Pancreas (tissue), 10 donors: Measurements from ENCODE around the gene TPSG1. TPM values are rescaled to one million over a fixed set of nuclear protein-coding genes. Genes with fewer than 3 reads are reported as not detected.

Source experiments
- ATAC-seq, 4 donors: fragments of 200-7000 bp; cut with Tn5 transposase; one replicate each; pipeline versions ENCODE4 v1.8.0 to v1.9.1; 2020; ENCODE audit warnings: mild to moderate bottlenecking in 4 of 4, moderate library complexity in 4 of 4
- DNase-seq, 6 donors: peaks; one replicate each; pipeline ENCODE4 v3.0.0-alpha.2; 2020
- FAIRE-seq: peaks from 2 replicates; lab custom pipeline; 2012; peaks lifted over from hg19 to GRCh38; lab: Jason Lieb, UNC
- H3K27ac ChIP-seq, 4 donors: fragments of 200-600 bp; sonication (generic); 1 replicate in 3 of 4; 2 replicates in 1 of 4; pipeline versions ENCODE4 v1.5.0 to v1.8.0; 2020
- H3K27me3 ChIP-seq, 4 donors: fragments of 200-600 bp; one replicate each; pipeline ENCODE4 v1.8.0; 2021
- H3K36me3 ChIP-seq, 3 donors: fragments of 200-600 bp; sonication (generic) in 1 of 3; one replicate each; pipeline versions ENCODE4 v1.5.0 to v1.8.0; 2020 to 2021
- H3K4me1 ChIP-seq, 3 donors: fragments of 200-600 bp; one replicate each; pipeline ENCODE4 v1.8.0; 2021
- H3K4me3 ChIP-seq, 4 donors: fragments of 200-600 bp; sonication (generic) in 2 of 4; one replicate each; pipeline versions ENCODE4 v1.5.0 to v1.8.0; 2020 to 2021
- H3K9me3 ChIP-seq, 4 donors: fragments of 200-600 bp; one replicate each; pipeline ENCODE4 v1.8.0; 2021
- CTCF ChIP-seq, 4 donors: fragments of 200-600 bp; sonication (generic) in 3 of 4; IDR thresholded peaks; one replicate each; pipeline versions ENCODE4 v1.5.0 to v1.8.0; 2021; ENCODE audit warnings: antibody characterized with exemption in 4 of 4
- WGBS, 2 donors: extraction: QIAGEN DNeasy Blood & Tissue Kit; methylation state at CpG; one replicate each; pipeline ENCODE4 v1.1.7; 2013; 5-methylcytosine and 5-hydroxymethylcytosine counted together
- intact Hi-C, 3 donors: fragments of 100-400 bp; cut with DNase I; formaldehyde crosslinking; loops; one replicate each; pipeline versions ENCODE4 v1.11.1 to v1.14.2; 2022
- polyA plus RNA-seq, 2 donors: library from polyadenylated mRNA; stranded (reverse); fragments of 200-250 nt; gene quantifications; one replicate each; pipeline ENCODE4 v1.2.3, GENCODE V29; 2013
- total RNA-seq, 6 donors: library from RNA; stranded (reverse); fragmentation: NEBNext Ultra II Directional in 4 of 6; extraction: Animal tissue kit (Norgen Biotek cat#: 25700) in 4 of 6; gene quantifications; one replicate each; pipeline versions ENCODE4 v1.2.1 to v1.2.4, GENCODE V29; 2021 to 2023
- donor health status: healthy with polysubstance abuse.
- donor health status: DM: no; HTN: no; CAD: no; lungs with moderate emphysema.
- donor health status: DM: no; HTN: no; CAD: no.
- donor health status: control.
- donor health status: control.
- donor health status: Bipolar disorder and iron deficiency.
- donor health status: DM: yes; HTN: yes; CAD: no.
- donor health status: DM: no; HTN: no; CAD: no.
- donor health status: DM: no; HTN: no; CAD: no.
- donor health status: DM: yes; HTN: yes; CAD: no.

Gene TPSG1
- total and polyA plus RNA-seq, 8 donors = 0.12 to 0.26 TPM; not detected in 6

GRCh38 chr16:1263591-1264344 lies 38.7 kb upstream of the TPSG1 start:
- no peak for ATAC-seq
- WGBS, 2 donors = 66% methylated on average over 15 of the region's 15 CpGs
- peaks cover 0 to 5% (median 0%) of the 10 kb centered on the region in 4 donors for H3K27me3 ChIP-seq

DNA sequence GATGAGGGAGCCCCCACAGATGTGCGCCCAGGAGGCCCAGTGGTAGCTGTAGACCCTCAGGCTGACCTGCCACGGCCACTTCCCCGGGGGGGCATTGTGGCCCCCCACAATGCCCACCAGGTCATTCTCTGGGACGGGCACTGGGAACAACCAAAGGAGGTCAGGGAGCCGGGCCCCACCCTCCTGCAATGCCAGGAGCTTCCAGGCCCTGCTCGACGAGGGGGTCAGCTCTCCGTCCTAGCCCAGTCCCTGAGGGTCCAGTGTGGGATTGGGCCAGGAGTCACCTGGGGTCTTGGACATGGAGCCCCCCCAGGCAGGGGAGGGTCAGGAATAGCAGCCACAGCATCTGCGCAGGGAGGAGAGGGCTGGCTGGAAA lies 37.8 kb upstream of the TPSG1 start:
- intact Hi-C loops = no loop called here
- no peak for ATAC-seq
- Histone ChIP-seq H3K36me3 (no peaks in the 10 kb centered on the region), H3K9me3 (no peaks in the 10 kb centered on the region), H3K27ac (no peak overlapping the region), H3K4me3 (no peak overlapping the region), H3K27me3 (peaks cover 0 to 5% (median 0%) of the 10 kb centered on the region in 4 donors), H3K4me1 (no peaks in the 10 kb centered on the region)
- peak in 1 of 6 donors; percentile 51 for DNase-seq
- 53 to 70% methylated on average over 9 of the region's 9 CpGs for WGBS, 2 donors
- no peak for FAIRE-seq
- no peak for TF ChIP-seq CTCF (IDR thresholded peaks at IDR 0.05)

More at GRCh38 chr16:1263591-1264344, 38.7 kb upstream of the TPSG1 start:
- Histone ChIP-seq H3K9me3 (no peaks in the 10 kb centered on the region), H3K4me3 (no peak overlapping the region), H3K27ac (no peak overlapping the region), H3K4me1 (no peaks in the 10 kb centered on the region), H3K36me3 (no peaks in the 10 kb centered on the region)
- FAIRE-seq (no peak), DNase-seq (no peak)
- intact Hi-C loops = no loop called here
- TF ChIP-seq CTCF (IDR thresholded peaks at IDR 0.05) = no peak

- intact Hi-C loops = no loop called here
- DNase-seq (no peak), FAIRE-seq (no peak), ATAC-seq (no peak)
- no peaks in the 10 kb centered on the region for H3K36me3 ChIP-seq
- H3K27ac ChIP-seq = no peak overlapping the region
- TF ChIP-seq CTCF (IDR thresholded peaks at IDR 0.05) = no peak
- no peaks in the 10 kb centered on the region for H3K9me3 ChIP-seq
- no peak overlapping the region for H3K4me3 ChIP-seq
- peaks cover 0 to 5% (median 0%) of the 10 kb centered on the region in 4 donors for H3K27me3 ChIP-seq
- 63 to 78% methylated on average over 30 to 32 of the region's 32 CpGs for WGBS, 2 donors
- no peaks in the 10 kb centered on the region for H3K4me1 ChIP-seq
These were observed 37.3 kb upstream of the TPSG1 start for GRCh38 chr16:1262210-1262845.

DNA sequence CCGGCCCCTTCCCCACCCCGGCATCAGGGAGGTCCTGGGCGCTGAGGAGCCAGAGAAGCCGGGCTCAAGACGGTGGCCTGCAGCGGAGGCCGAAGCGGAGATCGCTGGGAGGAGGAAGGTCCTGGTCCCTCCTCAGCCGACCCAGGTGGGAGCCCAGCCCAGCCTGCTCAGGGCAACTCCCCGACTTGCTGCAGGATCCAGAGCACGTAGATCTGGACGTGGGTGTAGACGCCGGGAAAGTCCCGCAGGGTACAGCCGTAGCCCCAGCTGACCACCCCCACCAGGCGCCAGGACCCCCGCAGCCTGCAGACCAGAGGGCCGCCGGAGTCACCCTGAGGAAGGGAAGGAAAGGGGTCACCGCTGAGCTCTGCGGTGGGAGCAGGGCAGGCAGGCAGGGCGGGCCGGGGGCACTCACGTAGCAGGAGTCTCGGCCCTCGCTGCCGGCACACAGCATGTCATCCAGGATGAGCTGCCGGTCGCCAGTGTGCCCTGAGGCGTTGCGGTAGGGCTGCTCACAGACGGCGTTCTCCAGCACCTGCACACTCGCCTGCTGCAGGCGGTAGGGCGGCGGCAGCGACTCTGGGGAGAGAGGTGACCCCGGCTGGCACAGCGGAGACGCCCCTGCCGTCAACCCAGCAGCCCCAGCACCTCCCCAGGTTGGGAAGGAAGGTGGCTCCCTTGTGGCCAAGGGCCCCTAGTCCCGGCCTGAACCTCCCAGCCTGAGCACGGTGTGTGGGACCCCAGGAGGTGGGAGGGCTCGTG lies 36.2 kb upstream of the TPSG1 start:
- Histone ChIP-seq H3K36me3 (no peaks in the 10 kb centered on the region), H3K27ac (no peak overlapping the region), H3K9me3 (no peaks in the 10 kb centered on the region), H3K4me1 (no peaks in the 10 kb centered on the region), H3K27me3 (peaks cover 0 to 5% (median 0%) of the 10 kb centered on the region in 4 donors), H3K4me3 (no peak overlapping the region)
- no peak for TF ChIP-seq CTCF (IDR thresholded peaks at IDR 0.05)
- intact Hi-C loops = no loop called here
- FAIRE-seq (no peak), ATAC-seq (no peak), DNase-seq (peak in 1 of 6 donors; percentile 57)
- 11 to 13% methylated on average over 40 to 47 of the region's 47 CpGs for WGBS, 2 donors
